ENCODE data around the gene ZAP70. TPM values are rescaled to one million over a fixed set of nuclear protein-coding genes. Genes with fewer than 3 reads are reported as not detected.
"Not testable (repeated sequence)": the region's sequence is repeated elsewhere in the genome, so short reads cannot be mapped to it uniquely, and the experiment has no call there.

Gene ZAP70
- total RNA-seq, 2 experiments from 2014 or later: 167 TPM

GRCh38 chr2:97675430-97676113 is 37.8 kb upstream of the ZAP70 start:
- H3K4me3 Mint-ChIP-seq: no peak overlapping the region
- intact Hi-C loops (cut with micrococcal nuclease): no loop called here
- no peak for DNase-seq
- H3K27ac Mint-ChIP-seq: no peak overlapping the region
- H3K36me3 Mint-ChIP-seq (ENCODE audit: low read depth): peaks cover 2% of the 10 kb centered on the region
- H3K9me3 Mint-ChIP-seq: no peaks in the 10 kb centered on the region
- H3K27me3 Mint-ChIP-seq (ENCODE audit: low read depth): no peaks in the 10 kb centered on the region
- H3K4me1 Mint-ChIP-seq (ENCODE audit: low read depth): peaks cover 32% of the 10 kb centered on the region
- CTCF ChIA-PET: interaction anchor here (1.0 to 1.5 kb wide), 4 partner anchors 9 to 21 kb away, joined by 4 to 6 read pairs (median 4); partner anchors contain the start of gene ACTR1B

- Mint-ChIP-seq H3K27ac (no peak overlapping the region), H3K4me1 (ENCODE audit: low read depth) (peaks cover 32% of the 10 kb centered on the region), H3K9me3 (no peaks in the 10 kb centered on the region), H3K36me3 (ENCODE audit: low read depth) (peaks cover 2% of the 10 kb centered on the region), H3K27me3 (ENCODE audit: low read depth) (no peaks in the 10 kb centered on the region), H3K4me3 (no peak overlapping the region)
- intact Hi-C loops (cut with micrococcal nuclease): no loop called here
- CTCF ChIA-PET: interaction anchor here (1.2 to 1.5 kb wide), 3 partner anchors 12 to 21 kb away, joined by 3 to 4 read pairs (median 4); partner anchors contain the start of gene ACTR1B
- DNase-seq: no peak
Observed at GRCh38 chr2:97676620-97677019, 36.8 kb upstream of the ZAP70 start.

- Mint-ChIP-seq H3K4me3 (no peak overlapping the region), H3K27me3 (ENCODE audit: low read depth) (no peaks in the 10 kb centered on the region), H3K27ac (no peak overlapping the region), H3K36me3 (ENCODE audit: low read depth) (no peaks in the 10 kb centered on the region), H3K9me3 (no peaks in the 10 kb centered on the region), H3K4me1 (ENCODE audit: low read depth) (peaks cover 32% of the 10 kb centered on the region)
- DNase-seq: no peak
- CTCF ChIA-PET: interaction anchor here (1.3 kb wide), 1 partner anchor 21 kb away, joined by 3 read pairs; no protein-coding TSS in a partner anchor
- intact Hi-C loops (cut with micrococcal nuclease): no loop called here
Observed at GRCh38 chr2:97677480-97677879, 35.9 kb upstream of the ZAP70 start.

GRCh38 chr2:97678298-97678697 is 35.1 kb upstream of the ZAP70 start:
- intact Hi-C loops (cut with micrococcal nuclease): no loop called here
- H3K27ac Mint-ChIP-seq: no peak overlapping the region

GRCh38 chr2:97687235-97687634 is 26.1 kb upstream of the ZAP70 start:
- peak; percentile 18 for DNase-seq
- intact Hi-C loops (cut with micrococcal nuclease); H3K36me3 Mint-ChIP-seq (ENCODE audit: low read depth); H3K27me3 Mint-ChIP-seq (ENCODE audit: low read depth); H3K4me3 Mint-ChIP-seq; H3K9me3 Mint-ChIP-seq; H3K27ac Mint-ChIP-seq: not testable (repeated sequence)
- CTCF ChIA-PET: interaction anchor here (0.8 to 1.5 kb wide), 3 partner anchors 8 to 18 kb away, joined by 3 to 5 read pairs (median 3); no protein-coding TSS in a partner anchor
- H3K4me1 Mint-ChIP-seq (ENCODE audit: low read depth): peaks cover 15% of the 10 kb centered on the region

More at GRCh38 chr2:97678298-97678697, 35.1 kb upstream of the ZAP70 start:
- Mint-ChIP-seq H3K4me3 (no peak overlapping the region), H3K9me3 (no peaks in the 10 kb centered on the region), H3K36me3 (ENCODE audit: low read depth) (no peaks in the 10 kb centered on the region), H3K4me1 (ENCODE audit: low read depth) (peaks cover 28% of the 10 kb centered on the region), H3K27me3 (ENCODE audit: low read depth) (no peaks in the 10 kb centered on the region)
- DNase-seq: no peak
- CTCF ChIA-PET: no interaction called here

- Mint-ChIP-seq H3K4me1 (ENCODE audit: low read depth) (peaks cover 15% of the 10 kb centered on the region), H3K27ac (peak overlapping the region; percentile 64), H3K36me3 (ENCODE audit: low read depth) (no peaks in the 10 kb centered on the region), H3K9me3 (no peaks in the 10 kb centered on the region), H3K4me3 (no peak overlapping the region), H3K27me3 (ENCODE audit: low read depth) (no peaks in the 10 kb centered on the region)
- intact Hi-C loops (cut with micrococcal nuclease): loop anchor here (1.0 kb wide), 2 partner anchors 14 to 24 kb away; partner anchors contain the start of gene ACTR1B
- CTCF ChIA-PET: interaction anchor here (0.7 to 1.5 kb wide), 5 partner anchors 8 to 98 kb away, joined by 3 to 5 read pairs (median 3); no protein-coding TSS in a partner anchor
- DNase-seq: no peak
Observed at GRCh38 chr2:97688062-97688827, 25.1 kb upstream of the ZAP70 start.

GRCh38 chr2:97691166-97691565 is 22.2 kb upstream of the ZAP70 start:
- no peaks in the 10 kb centered on the region for H3K9me3 Mint-ChIP-seq
- no peak overlapping the region for H3K4me3 Mint-ChIP-seq
- CTCF ChIA-PET: interaction anchor here (1.0 to 2.8 kb wide), 5 partner anchors 9 to 100 kb away, joined by 4 to 10 read pairs (median 4); partner anchors contain the start of gene ACTR1B
- H3K4me1 Mint-ChIP-seq (ENCODE audit: low read depth): peaks cover 15% of the 10 kb centered on the region
- no peak for DNase-seq
- intact Hi-C loops (cut with micrococcal nuclease): no loop called here
- H3K36me3 Mint-ChIP-seq (ENCODE audit: low read depth): no peaks in the 10 kb centered on the region
- no peak overlapping the region for H3K27ac Mint-ChIP-seq
- no peaks in the 10 kb centered on the region for H3K27me3 Mint-ChIP-seq (ENCODE audit: low read depth)

- Mint-ChIP-seq H3K36me3 (ENCODE audit: low read depth) (no peaks in the 10 kb centered on the region), H3K27ac (no peak overlapping the region), H3K4me3 (no peak overlapping the region), H3K9me3 (no peaks in the 10 kb centered on the region), H3K27me3 (ENCODE audit: low read depth) (no peaks in the 10 kb centered on the region), H3K4me1 (ENCODE audit: low read depth) (peaks cover 11% of the 10 kb centered on the region)
- CTCF ChIA-PET: no interaction called here
- intact Hi-C loops (cut with micrococcal nuclease): no loop called here
- no peak for DNase-seq
Observed at GRCh38 chr2:97693476-97693875, 19.9 kb upstream of the ZAP70 start.

- H3K9me3 Mint-ChIP-seq: no peaks in the 10 kb centered on the region
- no peak for DNase-seq
- peaks cover 4% of the 10 kb centered on the region for H3K4me1 Mint-ChIP-seq (ENCODE audit: low read depth)
- H3K4me3 Mint-ChIP-seq: no peak overlapping the region
- no peaks in the 10 kb centered on the region for H3K27me3 Mint-ChIP-seq (ENCODE audit: low read depth)
- no peak overlapping the region for H3K27ac Mint-ChIP-seq
- CTCF ChIA-PET: interaction anchor here (0.7 to 6.2 kb wide), 9 partner anchors 13 to 105 kb away, joined by 3 to 128 read pairs (median 16); partner anchors contain the start of genes ACTR1B, ANKRD36B, COX5B and ZAP70
- no peaks in the 10 kb centered on the region for H3K36me3 Mint-ChIP-seq (ENCODE audit: low read depth)
- intact Hi-C loops (cut with micrococcal nuclease): loop anchor here (5.0 kb wide), 1 partner anchor 48 kb away; the partner anchor contains the start of gene COX5B
Observed at GRCh38 chr2:97695744-97696143, 17.6 kb upstream of the ZAP70 start.

- Mint-ChIP-seq H3K36me3 (ENCODE audit: low read depth) (no peaks in the 10 kb centered on the region), H3K4me3 (peak overlapping the region; percentile 12), H3K27ac (no peak overlapping the region), H3K27me3 (ENCODE audit: low read depth) (no peaks in the 10 kb centered on the region), H3K9me3 (no peaks in the 10 kb centered on the region), H3K4me1 (ENCODE audit: low read depth) (peaks cover 4% of the 10 kb centered on the region)
- intact Hi-C loops (cut with micrococcal nuclease): loop anchor here (1.0 to 5.0 kb wide), 3 partner anchors 33 to 107 kb away; partner anchors contain the start of genes ACTR1B and COX5B
- CTCF ChIA-PET: interaction anchor here (0.7 to 6.2 kb wide), 24 partner anchors 8 to 107 kb away, joined by 3 to 128 read pairs (median 5); partner anchors contain the start of genes ACTR1B, ANKRD36B, COX5B and ZAP70
- peak; percentile 97 for DNase-seq
Observed at GRCh38 chr2:97697252-97698235, 15.8 kb upstream of the ZAP70 start.

- no peak overlapping the region for H3K27ac Mint-ChIP-seq
- H3K36me3 Mint-ChIP-seq (ENCODE audit: low read depth): no peaks in the 10 kb centered on the region
- no peaks in the 10 kb centered on the region for H3K9me3 Mint-ChIP-seq
- intact Hi-C loops (cut with micrococcal nuclease): loop anchor here (5.0 kb wide), 1 partner anchor 51 kb away; the partner anchor contains the start of gene COX5B
- no peak for DNase-seq
- H3K4me3 Mint-ChIP-seq: no peak overlapping the region
- H3K4me1 Mint-ChIP-seq (ENCODE audit: low read depth): peaks cover 4% of the 10 kb centered on the region
- no peaks in the 10 kb centered on the region for H3K27me3 Mint-ChIP-seq (ENCODE audit: low read depth)
- CTCF ChIA-PET: interaction anchor here (0.9 to 6.2 kb wide), 24 partner anchors 9 to 108 kb away, joined by 3 to 128 read pairs (median 5); partner anchors contain the start of genes ACTR1B, ANKRD36B and ZAP70
Observed at GRCh38 chr2:97698530-97698929, 14.8 kb upstream of the ZAP70 start.

All from activated naive CD4-positive, alpha-beta T cell treated with anti-CD3 and anti-CD28 coated beads for 36 hours (primary cell).